Measurements from ENCODE around the gene GOT1. TPM values are rescaled to one million over a fixed set of nuclear protein-coding genes. Genes with fewer than 3 reads are reported as not detected.

Gene GOT1
- polyA plus RNA-seq, 3 donors, result 2.6 to 10.4 (median 8.2) TPM

- Histone ChIP-seq H4K20me1 (ENCODE audit: insufficient read depth, low read length) (no peaks in the 10 kb centered on the region), H3K4me3 (replicated peaks in 1 of 3; ENCODE audit: low read depth in 2 of 3, low read length in 3 of 3) (no peak overlapping the region), H3K36me3 (replicated peaks in 1 of 2; ENCODE audit: control insufficient read depth in 1 of 2, insufficient read depth in 2 of 2, low read length in 2 of 2) (peaks cover 0 to 7% of the 10 kb centered on the region in 2 donors), H3K27ac (ENCODE audit: low read depth in 1 of 2, low read length in 2 of 2) (no peak overlapping the region), H3K4me2 (replicated peaks; ENCODE audit: extremely low read depth, low read length, poor library complexity, severe bottlenecking) (no peak overlapping the region), H2AFZ (ENCODE audit: insufficient read depth, low read depth, low read length, poor library complexity, severe bottlenecking) (no peak overlapping the region), H3K9ac (ENCODE audit: insufficient read depth, low read length, poor library complexity, severe bottlenecking) (no peak overlapping the region), H3K27me3 (ENCODE audit: control insufficient read depth in 2 of 2, insufficient read depth in 2 of 2, low read length in 2 of 2) (no peaks in the 10 kb centered on the region), H3K4me1 (ENCODE audit: control insufficient read depth in 1 of 2, insufficient read depth in 2 of 2, low read length in 2 of 2) (peaks cover 12 to 19% of the 10 kb centered on the region in 2 donors), H3K9me3 (replicated peaks in 1 of 2; ENCODE audit: control insufficient read depth in 1 of 2, insufficient read depth in 1 of 2, low read length in 2 of 2) (no peaks in the 10 kb centered on the region), H3K79me2 (ENCODE audit: insufficient read depth, low read length) (no peaks in the 10 kb centered on the region)
- intact Hi-C loops (cut with micrococcal nuclease), result loop anchor here (5.0 to 10.0 kb wide), 2 partner anchors 189 to 281 kb away; partner anchors contain the start of gene SLC25A28 (in 2 of the 2)
- no peak for TF ChIP-seq CTCF (IDR thresholded peaks at IDR 0.05)
- Mint-ChIP-seq H3K4me3 (no peak overlapping the region), H3K27ac (no peak overlapping the region), H3K9me3 (no peaks in the 10 kb centered on the region), H3K27me3 (ENCODE audit: low read depth in 3 of 3) (peaks cover 0 to 8% (median 0%) of the 10 kb centered on the region in 3 donors), H3K4me1 (peaks cover 22% of the 10 kb centered on the region), H3K36me3 (peaks cover 7 to 11% of the 10 kb centered on the region in 2 donors)
- whole genome bisulfite sequencing (ENCODE audit: insufficient coverage), result 20% methylated on average over 1 of the region's 1 CpG
- no peak for DNase-seq
These were observed 3.1 kb upstream of the GOT1 start for GRCh38 chr10:99433378-99434020.

GRCh38 chr10:99432881-99433280, 2.5 kb upstream of the GOT1 start:
- Histone ChIP-seq H4K20me1 (ENCODE audit: insufficient read depth, low read length) (no peaks in the 10 kb centered on the region), H3K36me3 (replicated peaks in 1 of 2; ENCODE audit: control insufficient read depth in 1 of 2, insufficient read depth in 2 of 2, low read length in 2 of 2) (peaks cover 0 to 5% of the 10 kb centered on the region in 2 donors), H3K4me3 (replicated peaks in 1 of 3; ENCODE audit: low read depth in 2 of 3, low read length in 3 of 3) (no peak overlapping the region), H3K4me2 (replicated peaks; ENCODE audit: extremely low read depth, low read length, poor library complexity, severe bottlenecking) (no peak overlapping the region), H3K9ac (ENCODE audit: insufficient read depth, low read length, poor library complexity, severe bottlenecking) (no peak overlapping the region), H3K4me1 (ENCODE audit: control insufficient read depth in 1 of 2, insufficient read depth in 2 of 2, low read length in 2 of 2) (peaks cover 12 to 19% of the 10 kb centered on the region in 2 donors), H3K27me3 (ENCODE audit: control insufficient read depth in 2 of 2, insufficient read depth in 2 of 2, low read length in 2 of 2) (no peaks in the 10 kb centered on the region), H3K9me3 (replicated peaks in 1 of 2; ENCODE audit: control insufficient read depth in 1 of 2, insufficient read depth in 1 of 2, low read length in 2 of 2) (no peaks in the 10 kb centered on the region), H3K27ac (ENCODE audit: low read depth in 1 of 2, low read length in 2 of 2) (no peak overlapping the region), H2AFZ (ENCODE audit: insufficient read depth, low read depth, low read length, poor library complexity, severe bottlenecking) (no peak overlapping the region), H3K79me2 (ENCODE audit: insufficient read depth, low read length) (no peaks in the 10 kb centered on the region)
- no peak overlapping the region for H3K27ac Mint-ChIP-seq
- H3K4me3 Mint-ChIP-seq, result no peak overlapping the region
- peaks cover 7 to 11% of the 10 kb centered on the region in 2 donors for H3K36me3 Mint-ChIP-seq
- no peak for TF ChIP-seq CTCF (IDR thresholded peaks at IDR 0.05)
- H3K27me3 Mint-ChIP-seq (ENCODE audit: low read depth in 3 of 3), result peaks cover 0 to 8% (median 0%) of the 10 kb centered on the region in 3 donors
- intact Hi-C loops (cut with micrococcal nuclease), result loop anchor here (5.0 to 10.0 kb wide), 2 partner anchors 189 to 282 kb away; partner anchors contain the start of gene SLC25A28 (in 2 of the 2)
- 93% methylated on average over 2 of the region's 6 CpGs for WGBS (ENCODE audit: insufficient coverage)
- peaks cover 22% of the 10 kb centered on the region for H3K4me1 Mint-ChIP-seq
- no peaks in the 10 kb centered on the region for H3K9me3 Mint-ChIP-seq
- no peak for DNase-seq

All from CD14-positive monocyte (primary cell).